ENCODE measurements around the gene DPP6. TPM values are rescaled to one million over a fixed set of nuclear protein-coding genes. Genes with fewer than 3 reads are reported as not detected.

The DPP6 gene
- total and polyA plus RNA-seq, 4 experiments from 2014 or later: not detected

DNA sequence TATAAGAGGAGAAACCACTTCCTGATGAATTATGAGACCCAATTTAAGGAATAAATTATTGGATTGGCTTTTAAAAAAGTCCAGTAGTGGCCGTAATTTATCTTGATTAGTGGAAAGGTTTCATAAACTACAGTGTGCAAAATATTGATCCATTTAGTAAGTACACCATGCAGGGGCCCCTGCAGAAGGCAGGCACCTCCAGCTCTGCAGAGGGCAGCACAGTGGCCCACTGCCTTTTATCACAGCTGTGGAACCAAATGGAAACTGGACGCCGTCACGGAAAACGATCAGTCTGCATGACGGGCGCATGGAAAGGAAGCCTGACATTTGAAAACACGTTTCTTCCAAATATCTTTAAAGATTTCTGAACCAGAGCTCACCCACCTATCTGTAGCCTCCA, 204.0 kb downstream of the DPP6 start:
- ChIA-PET POLR2A (ENCODE audit: partially characterized antibody) (no interaction called here), CTCF (ENCODE audit: partially characterized antibody) (no interaction called here)
- H3K36me3 ChIP-seq (ENCODE audit: insufficient read depth, low read length): no peaks in the 10 kb centered on the region
- Mint-ChIP-seq H3K4me1 (no peaks in the 10 kb centered on the region), H3K27me3 (no peaks in the 10 kb centered on the region), H3K36me3 (no peaks in the 10 kb centered on the region), H3K9me3 (peaks cover 0 to 9% (median 3%) of the 10 kb centered on the region in 8 donors), H3K4me3 (no peak overlapping the region), H3K27ac (no peak overlapping the region)
- intact Hi-C loops (cut with micrococcal nuclease): no loop called here
- no peaks in the 10 kb centered on the region for H3K9me3 ChIP-seq (ENCODE audit: control insufficient read depth in 1 of 2, low read length in 2 of 2)
- H3K27ac ChIP-seq (ENCODE audit: low read depth, low read length): no peak overlapping the region
- H3K4me3 ChIP-seq (ENCODE audit: low read length in 2 of 2): no peak overlapping the region
- no peaks in the 10 kb centered on the region for H3K27me3 ChIP-seq (ENCODE audit: insufficient read depth, low read length)
- no peaks in the 10 kb centered on the region for H3K4me1 ChIP-seq (ENCODE audit: insufficient read depth, low read length)
- no peak for DNase-seq

DNA sequence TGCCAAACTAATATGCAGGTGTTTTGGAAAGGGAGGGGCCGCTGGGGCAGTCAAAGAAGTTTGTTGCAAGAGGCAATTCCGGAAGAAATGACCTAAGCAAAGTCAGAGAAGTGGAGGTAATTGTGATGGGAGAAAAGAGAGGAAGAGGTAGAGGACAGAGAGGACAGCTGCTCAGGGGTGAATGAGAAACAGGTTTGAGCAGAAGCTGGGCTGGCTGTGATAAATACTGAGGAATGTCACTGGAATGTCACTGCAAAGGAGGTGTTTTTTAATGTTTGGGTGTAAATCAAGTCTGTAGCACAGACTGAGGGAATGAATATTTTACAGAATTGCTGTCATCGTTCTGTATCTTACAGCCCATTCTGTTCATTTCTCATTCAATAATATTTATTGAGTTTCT, 207.2 kb downstream of the DPP6 start:
- CTCF ChIA-PET (ENCODE audit: partially characterized antibody): no interaction called here
- Histone ChIP-seq H3K9me3 (ENCODE audit: control insufficient read depth in 1 of 2, low read length in 2 of 2) (no peaks in the 10 kb centered on the region), H3K27ac (ENCODE audit: low read depth, low read length) (no peak overlapping the region), H3K4me1 (ENCODE audit: insufficient read depth, low read length) (no peaks in the 10 kb centered on the region), H3K4me3 (ENCODE audit: low read length in 2 of 2) (no peak overlapping the region), H3K36me3 (ENCODE audit: insufficient read depth, low read length) (no peaks in the 10 kb centered on the region), H3K27me3 (ENCODE audit: insufficient read depth, low read length) (no peaks in the 10 kb centered on the region)
- POLR2A ChIA-PET (ENCODE audit: partially characterized antibody): no interaction called here
- intact Hi-C loops (cut with micrococcal nuclease): no loop called here
- Mint-ChIP-seq H3K27me3 (no peaks in the 10 kb centered on the region), H3K4me1 (no peaks in the 10 kb centered on the region), H3K4me3 (no peak overlapping the region), H3K27ac (no peak overlapping the region), H3K9me3 (peaks cover 0 to 12% (median 3%) of the 10 kb centered on the region in 8 donors), H3K36me3 (no peaks in the 10 kb centered on the region)
- DNase-seq: no peak

DNA sequence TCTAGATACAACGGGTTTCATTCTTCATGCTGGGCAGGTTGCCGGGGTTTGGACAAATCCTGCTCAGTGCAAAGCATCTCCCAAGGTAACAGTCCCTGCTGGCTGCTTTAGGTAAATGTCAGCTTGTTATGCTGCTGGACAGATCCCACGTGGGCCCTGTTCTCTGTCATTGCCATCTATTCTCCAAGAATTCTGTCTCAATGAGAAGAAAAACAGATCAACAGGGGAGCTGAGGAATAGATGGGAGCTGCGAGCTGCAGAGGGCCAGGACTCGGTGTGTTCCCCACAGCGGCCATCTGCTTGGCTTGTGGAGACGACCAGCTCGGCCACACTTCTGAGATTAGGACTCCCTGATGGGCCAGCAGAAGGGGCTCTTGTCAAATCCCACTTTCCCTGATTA, 235.2 kb downstream of the DPP6 start:
- H3K27ac Mint-ChIP-seq: no peak overlapping the region
- POLR2A ChIA-PET (ENCODE audit: partially characterized antibody): no interaction called here
- no peaks in the 10 kb centered on the region for H3K4me1 Mint-ChIP-seq
- no peaks in the 10 kb centered on the region for H3K27me3 Mint-ChIP-seq
- H3K9me3 ChIP-seq (ENCODE audit: control insufficient read depth in 1 of 2, low read length in 2 of 2): no peaks in the 10 kb centered on the region
- intact Hi-C loops (cut with micrococcal nuclease): no loop called here
- H3K4me3 ChIP-seq (ENCODE audit: low read length in 2 of 2): no peak overlapping the region
- H3K27me3 ChIP-seq (ENCODE audit: insufficient read depth, low read length): no peaks in the 10 kb centered on the region
- no peak overlapping the region for H3K27ac ChIP-seq (ENCODE audit: low read depth, low read length)
- H3K4me3 Mint-ChIP-seq: no peak overlapping the region
- H3K9me3 Mint-ChIP-seq: peaks cover 0 to 9% (median 3%) of the 10 kb centered on the region in 8 donors
- DNase-seq: no peak
- no peaks in the 10 kb centered on the region for H3K4me1 ChIP-seq (ENCODE audit: insufficient read depth, low read length)
- CTCF ChIA-PET (ENCODE audit: partially characterized antibody): no interaction called here
- H3K36me3 ChIP-seq (ENCODE audit: insufficient read depth, low read length): no peaks in the 10 kb centered on the region
- H3K36me3 Mint-ChIP-seq: no peaks in the 10 kb centered on the region

DNA sequence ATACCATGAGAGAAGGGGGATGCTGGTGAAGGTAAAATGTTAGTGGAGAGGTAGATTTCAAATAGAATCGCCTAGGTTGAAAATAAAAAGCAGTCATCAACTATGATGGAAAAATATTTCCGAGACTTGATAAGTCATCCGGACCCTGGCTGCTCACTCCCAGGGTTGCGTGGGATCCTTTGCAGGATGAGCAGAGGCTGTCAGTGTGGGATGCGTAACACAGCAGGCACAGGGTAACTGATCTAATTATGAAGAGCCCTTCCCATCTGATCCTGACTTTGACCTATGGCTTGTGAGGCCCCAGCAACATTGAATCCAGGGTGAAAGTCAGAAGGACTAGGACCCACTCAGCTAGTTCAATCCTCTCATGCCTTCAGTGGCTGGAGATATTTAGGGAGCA, 236.9 kb downstream of the DPP6 start:
- Mint-ChIP-seq H3K4me3 (peak overlapping the region in 1 of 8 donors; percentile 66), H3K36me3 (no peaks in the 10 kb centered on the region), H3K27me3 (no peaks in the 10 kb centered on the region), H3K4me1 (no peaks in the 10 kb centered on the region), H3K27ac (no peak overlapping the region), H3K9me3 (peaks cover 0 to 9% (median 2%) of the 10 kb centered on the region in 8 donors)
- Histone ChIP-seq H3K4me3 (ENCODE audit: low read length in 2 of 2) (no peak overlapping the region), H3K27ac (ENCODE audit: low read depth, low read length) (no peak overlapping the region), H3K9me3 (ENCODE audit: control insufficient read depth in 1 of 2, low read length in 2 of 2) (no peaks in the 10 kb centered on the region), H3K4me1 (ENCODE audit: insufficient read depth, low read length) (no peaks in the 10 kb centered on the region), H3K27me3 (ENCODE audit: insufficient read depth, low read length) (no peaks in the 10 kb centered on the region), H3K36me3 (ENCODE audit: insufficient read depth, low read length) (no peaks in the 10 kb centered on the region)
- intact Hi-C loops (cut with micrococcal nuclease): no loop called here
- POLR2A ChIA-PET (ENCODE audit: partially characterized antibody): no interaction called here
- no peak for DNase-seq
- CTCF ChIA-PET (ENCODE audit: partially characterized antibody): no interaction called here

DNA sequence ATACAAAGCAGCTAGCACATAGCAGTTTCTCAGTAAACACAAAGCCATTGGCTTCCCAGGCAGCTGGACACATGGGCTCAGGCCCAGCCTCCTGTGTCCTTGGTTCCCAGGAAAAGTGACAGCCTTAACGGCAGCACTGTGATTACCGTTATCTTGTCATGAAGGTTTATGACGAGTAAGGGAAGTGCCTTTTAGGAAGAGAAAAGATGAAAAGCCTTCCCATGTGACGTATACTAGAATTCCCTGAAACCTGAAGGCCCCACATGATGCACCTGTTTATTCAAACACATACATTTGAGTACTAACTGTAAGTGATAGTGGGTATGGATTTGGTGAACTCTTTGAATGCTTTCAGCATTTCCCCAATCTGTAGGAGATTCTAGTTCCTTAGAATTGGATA, 244.2 kb downstream of the DPP6 start:
- no peaks in the 10 kb centered on the region for H3K4me1 Mint-ChIP-seq
- H3K36me3 Mint-ChIP-seq: no peaks in the 10 kb centered on the region
- intact Hi-C loops (cut with micrococcal nuclease): no loop called here
- CTCF ChIA-PET (ENCODE audit: partially characterized antibody): no interaction called here
- no peaks in the 10 kb centered on the region for H3K27me3 Mint-ChIP-seq
- Histone ChIP-seq H3K4me3 (ENCODE audit: low read length in 2 of 2) (no peak overlapping the region), H3K27ac (ENCODE audit: low read depth, low read length) (no peak overlapping the region), H3K27me3 (ENCODE audit: insufficient read depth, low read length) (no peaks in the 10 kb centered on the region), H3K36me3 (ENCODE audit: insufficient read depth, low read length) (no peaks in the 10 kb centered on the region), H3K4me1 (ENCODE audit: insufficient read depth, low read length) (no peaks in the 10 kb centered on the region), H3K9me3 (ENCODE audit: control insufficient read depth in 1 of 2, low read length in 2 of 2) (no peaks in the 10 kb centered on the region)
- peaks cover 0 to 3% (median under 1%) of the 10 kb centered on the region in 8 donors for H3K9me3 Mint-ChIP-seq
- H3K27ac Mint-ChIP-seq: no peak overlapping the region
- no peak overlapping the region for H3K4me3 Mint-ChIP-seq
- no peak for DNase-seq
- POLR2A ChIA-PET (ENCODE audit: partially characterized antibody): no interaction called here

DNA sequence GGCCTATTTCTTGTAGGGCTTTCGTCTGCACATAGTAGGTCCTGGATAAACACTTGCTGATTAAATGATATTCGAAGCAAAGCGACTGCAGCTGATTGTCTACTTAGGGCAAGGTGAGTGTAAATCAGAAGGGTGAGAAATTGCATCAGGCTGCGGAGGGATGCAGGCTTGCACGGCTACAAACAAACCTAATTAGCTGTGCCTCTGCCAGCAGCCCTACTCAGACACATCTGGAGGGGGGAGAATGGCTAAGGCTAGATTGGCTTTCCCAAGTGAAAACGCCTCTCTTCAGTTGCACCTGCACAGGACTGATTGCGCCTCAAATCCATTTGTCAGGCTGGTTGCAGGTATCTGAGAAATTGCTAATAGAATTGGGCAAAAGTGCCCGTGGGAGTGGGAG, 247.5 kb downstream of the DPP6 start:
- intact Hi-C loops (cut with micrococcal nuclease): no loop called here
- H3K9me3 ChIP-seq (ENCODE audit: control insufficient read depth in 1 of 2, low read length in 2 of 2): no peaks in the 10 kb centered on the region
- H3K36me3 ChIP-seq (ENCODE audit: insufficient read depth, low read length): no peaks in the 10 kb centered on the region
- H3K27ac ChIP-seq (ENCODE audit: low read depth, low read length): no peak overlapping the region
- H3K27me3 ChIP-seq (ENCODE audit: insufficient read depth, low read length): no peaks in the 10 kb centered on the region
- Mint-ChIP-seq H3K27me3 (no peaks in the 10 kb centered on the region), H3K36me3 (no peaks in the 10 kb centered on the region), H3K9me3 (peaks cover 0 to 3% (median 2%) of the 10 kb centered on the region in 8 donors), H3K27ac (no peak overlapping the region), H3K4me1 (no peaks in the 10 kb centered on the region), H3K4me3 (no peak overlapping the region)
- no peak for DNase-seq
- POLR2A ChIA-PET (ENCODE audit: partially characterized antibody): no interaction called here
- H3K4me3 ChIP-seq (ENCODE audit: low read length in 2 of 2): no peak overlapping the region
- CTCF ChIA-PET (ENCODE audit: partially characterized antibody): no interaction called here
- no peaks in the 10 kb centered on the region for H3K4me1 ChIP-seq (ENCODE audit: insufficient read depth, low read length)

DNA sequence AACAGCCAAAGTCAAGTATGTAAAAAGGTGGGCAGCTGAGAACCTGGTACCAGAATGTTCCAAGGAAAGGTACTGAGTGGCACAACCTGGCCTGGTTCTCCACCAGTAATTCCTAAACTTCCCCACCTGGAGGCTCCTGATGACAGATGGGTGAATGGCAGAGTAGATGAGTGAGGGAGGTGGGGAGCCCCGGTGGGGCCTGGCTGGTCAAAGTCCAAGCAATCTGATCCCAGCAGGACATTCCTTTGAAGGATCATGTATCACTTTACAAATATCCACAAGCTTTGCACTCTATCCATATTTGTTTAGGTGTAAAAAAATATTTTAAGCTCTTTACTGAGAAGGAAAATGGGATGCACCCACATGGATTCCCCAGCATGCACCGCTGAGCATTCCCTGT, 250.2 kb downstream of the DPP6 start:
- Histone ChIP-seq H3K27me3 (ENCODE audit: insufficient read depth, low read length) (no peaks in the 10 kb centered on the region), H3K36me3 (ENCODE audit: insufficient read depth, low read length) (no peaks in the 10 kb centered on the region), H3K4me1 (ENCODE audit: insufficient read depth, low read length) (no peaks in the 10 kb centered on the region), H3K9me3 (ENCODE audit: control insufficient read depth in 1 of 2, low read length in 2 of 2) (no peaks in the 10 kb centered on the region), H3K4me3 (ENCODE audit: low read length in 2 of 2) (no peak overlapping the region), H3K27ac (ENCODE audit: low read depth, low read length) (no peak overlapping the region)
- H3K27ac Mint-ChIP-seq: no peak overlapping the region
- intact Hi-C loops (cut with micrococcal nuclease): no loop called here
- H3K27me3 Mint-ChIP-seq: peaks cover 0 to 2% of the 10 kb centered on the region in 2 donors
- H3K4me3 Mint-ChIP-seq: no peak overlapping the region
- DNase-seq: no peak
- H3K9me3 Mint-ChIP-seq: peaks cover 0 to 3% (median 0%) of the 10 kb centered on the region in 8 donors
- H3K4me1 Mint-ChIP-seq: no peaks in the 10 kb centered on the region
- no peaks in the 10 kb centered on the region for H3K36me3 Mint-ChIP-seq
- POLR2A ChIA-PET (ENCODE audit: partially characterized antibody): no interaction called here
- CTCF ChIA-PET (ENCODE audit: partially characterized antibody): no interaction called here

DNA sequence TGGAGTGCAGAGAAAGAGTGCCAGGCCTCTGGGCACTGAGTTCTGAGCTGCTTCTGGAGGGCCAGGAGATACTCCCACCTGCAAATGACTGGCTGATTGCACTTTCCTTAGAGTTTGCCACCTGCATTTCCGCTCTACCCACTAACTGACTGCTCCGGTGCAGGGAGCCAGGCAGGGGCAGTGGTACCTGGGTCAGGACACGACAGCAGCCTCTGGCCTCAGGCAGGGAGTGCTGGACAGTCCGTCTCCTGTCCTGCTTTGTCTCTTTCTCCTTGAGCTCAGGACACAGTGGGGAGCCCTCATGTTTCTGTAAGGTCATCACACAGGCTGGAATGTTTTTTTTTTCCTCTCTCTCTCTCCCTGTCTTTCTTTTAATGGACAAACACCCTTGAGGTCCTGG, 252.0 kb downstream of the DPP6 start:
- H3K36me3 Mint-ChIP-seq: no peaks in the 10 kb centered on the region
- H3K4me1 Mint-ChIP-seq: no peaks in the 10 kb centered on the region
- H3K36me3 ChIP-seq (ENCODE audit: insufficient read depth, low read length): no peaks in the 10 kb centered on the region
- no peak overlapping the region for H3K27ac Mint-ChIP-seq
- DNase-seq: no peak
- H3K27me3 Mint-ChIP-seq: peaks cover 0 to 2% of the 10 kb centered on the region in 2 donors
- H3K27ac ChIP-seq (ENCODE audit: low read depth, low read length): no peak overlapping the region
- peaks cover 0 to 2% (median 0%) of the 10 kb centered on the region in 8 donors for H3K9me3 Mint-ChIP-seq
- POLR2A ChIA-PET (ENCODE audit: partially characterized antibody): no interaction called here
- no peak overlapping the region for H3K4me3 ChIP-seq (ENCODE audit: low read length in 2 of 2)
- no peaks in the 10 kb centered on the region for H3K27me3 ChIP-seq (ENCODE audit: insufficient read depth, low read length)
- no peaks in the 10 kb centered on the region for H3K4me1 ChIP-seq (ENCODE audit: insufficient read depth, low read length)
- intact Hi-C loops (cut with micrococcal nuclease): no loop called here
- CTCF ChIA-PET (ENCODE audit: partially characterized antibody): no interaction called here
- H3K9me3 ChIP-seq (ENCODE audit: control insufficient read depth in 1 of 2, low read length in 2 of 2): no peaks in the 10 kb centered on the region
- H3K4me3 Mint-ChIP-seq: no peak overlapping the region

Data from CD4-positive, alpha-beta memory T cell (primary cell).